Stimulated activated CD8-positive, alpha-beta memory T cell treated with anti-CD3 and anti-CD28 coated beads, Interleukin-4, amount 100 ng/mL, for 1 hour (primary cell): ENCODE results near the gene TEKT3.

Experiments
- DNase-seq, 2 donors: peaks; one replicate each; pipeline ENCODE4 v3.0.0-alpha.2; 2020; ENCODE audit warnings: low read depth in 2 of 2, low spot score in 1 of 2

The TEKT3 gene

DNA sequence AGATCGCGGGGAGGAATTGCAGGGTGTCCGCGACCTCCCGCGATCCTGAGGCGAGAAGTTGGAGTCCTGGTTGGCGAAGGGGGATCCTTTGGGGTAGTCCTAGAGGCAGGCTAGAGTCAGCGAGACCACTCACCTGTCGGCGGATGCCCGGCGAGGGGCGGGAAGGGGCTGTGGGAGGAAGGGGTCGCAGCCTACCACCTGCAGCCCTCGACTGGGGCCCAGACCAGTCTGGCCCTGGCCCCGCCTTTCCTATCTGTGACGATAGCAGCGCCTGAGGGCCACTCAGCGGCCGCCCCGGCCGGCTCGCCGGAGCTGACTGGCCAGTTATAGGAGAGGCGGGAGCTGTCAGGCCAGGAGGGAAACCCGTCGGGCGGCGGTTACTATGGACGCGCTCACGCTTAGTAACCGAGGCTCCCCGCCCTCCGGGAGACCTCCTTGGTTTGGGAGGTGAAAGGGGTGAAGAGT is at the start of gene TEKT3:
TEKT3 (minus strand) TSS at position 213 of the 465 bp plus-strand sequence. CDS start 10,012 bp downstream, outside the sequence.
- no peak for DNase-seq

DNA sequence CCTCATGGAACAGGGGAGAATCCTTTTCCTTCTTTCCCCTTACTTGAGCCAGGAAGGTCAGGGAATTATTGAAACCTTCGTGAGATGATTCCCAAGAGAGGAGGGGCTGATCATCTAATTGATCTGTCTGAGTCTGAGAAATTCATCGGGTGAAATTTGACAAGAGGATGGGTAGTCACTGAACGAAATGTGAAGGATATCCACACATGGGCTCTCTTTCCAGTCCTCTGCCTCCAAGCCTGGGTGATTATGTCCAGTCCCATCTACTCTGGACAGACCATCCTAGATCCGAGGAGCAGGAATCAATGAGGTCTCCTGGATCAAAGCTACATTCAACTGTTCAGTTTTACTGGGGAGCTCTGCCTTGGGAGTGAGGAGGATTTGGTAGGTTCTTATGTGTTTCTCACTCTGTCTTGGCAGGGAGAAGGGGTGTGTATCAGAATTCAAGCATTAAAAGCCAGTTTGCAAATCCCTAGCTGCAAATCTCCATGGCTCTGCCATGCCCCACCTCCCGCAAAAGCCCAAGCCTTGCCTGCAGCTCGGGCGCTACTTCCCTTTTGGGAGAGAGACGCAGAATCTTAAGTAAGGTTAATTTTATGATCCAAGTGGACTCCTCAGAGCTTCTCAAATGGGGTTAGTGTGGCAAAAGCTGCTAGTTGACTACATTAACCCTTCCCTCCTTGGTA is 47.1 kb upstream of the TEKT3 start:
- no peak for DNase-seq

DNA sequence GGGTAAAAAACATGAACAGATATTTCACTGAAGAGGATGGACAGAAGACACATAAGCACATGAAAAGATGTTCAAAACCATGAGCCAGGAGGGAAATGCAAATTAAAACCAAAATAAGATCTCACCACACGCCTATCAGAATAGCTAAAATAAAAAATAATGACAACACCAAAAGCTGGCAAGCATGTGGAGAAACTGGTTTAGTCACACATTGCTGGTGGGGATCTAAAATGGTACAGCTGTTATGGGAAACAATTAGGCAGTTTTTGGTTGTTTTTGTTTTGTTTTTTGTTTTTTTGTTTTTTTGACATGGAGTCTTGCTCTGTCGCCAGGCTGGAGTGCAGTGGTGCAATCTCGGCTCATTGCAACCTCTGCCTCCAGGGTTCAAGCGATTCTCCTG is 44.7 kb upstream of the TEKT3 start:
- no peak for DNase-seq

DNA sequence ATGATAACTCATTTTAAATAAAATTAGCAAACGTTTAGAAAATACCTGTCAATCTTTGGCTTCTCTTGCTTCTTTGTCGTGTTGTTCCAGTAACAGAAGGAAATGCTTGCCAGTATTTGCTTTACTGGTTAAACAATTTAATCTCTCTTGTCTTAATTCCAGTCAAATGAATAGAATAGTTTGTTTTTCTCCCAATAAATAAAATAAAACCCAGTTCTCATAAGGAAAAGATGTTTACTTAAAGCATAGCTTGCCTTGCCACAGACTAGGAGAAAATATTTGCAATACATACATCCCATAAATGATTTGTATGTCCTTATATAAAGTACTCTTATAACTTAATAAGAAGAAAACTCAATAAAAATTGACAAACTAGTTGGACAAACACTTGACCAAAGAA is 43.9 kb upstream of the TEKT3 start:
- DNase-seq = no peak

DNA sequence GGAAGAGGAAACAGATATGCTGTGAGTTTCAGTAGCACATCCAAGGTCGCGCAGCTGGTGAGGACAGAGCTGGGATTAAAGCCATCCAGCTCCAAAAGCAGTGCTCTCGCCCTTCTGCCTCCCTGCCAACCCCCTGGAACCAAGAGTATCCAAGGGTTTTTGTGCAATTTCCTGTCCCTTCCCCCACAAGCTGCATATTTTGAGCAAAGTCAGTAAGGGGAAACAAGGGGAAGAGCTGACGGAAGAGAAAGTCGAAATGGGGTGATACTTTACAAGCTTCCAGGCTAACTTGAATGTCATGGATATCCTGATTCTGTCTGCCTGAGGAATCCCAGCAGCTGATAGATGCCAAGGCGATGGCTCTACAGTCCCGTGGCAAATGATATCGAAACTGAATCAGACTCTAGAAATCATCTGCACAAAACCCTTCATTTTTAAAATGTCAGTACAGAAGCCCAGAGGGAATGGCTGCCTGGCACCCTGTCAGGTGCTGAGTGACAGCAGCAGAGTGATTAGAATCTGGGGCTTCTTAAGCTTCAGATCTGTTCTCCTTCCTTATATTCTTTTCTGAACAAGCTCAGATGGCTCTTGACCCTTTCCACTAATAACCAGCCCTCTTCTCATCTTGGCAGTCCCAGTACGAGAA is 42.9 kb upstream of the TEKT3 start:
- DNase-seq = no peak

DNA sequence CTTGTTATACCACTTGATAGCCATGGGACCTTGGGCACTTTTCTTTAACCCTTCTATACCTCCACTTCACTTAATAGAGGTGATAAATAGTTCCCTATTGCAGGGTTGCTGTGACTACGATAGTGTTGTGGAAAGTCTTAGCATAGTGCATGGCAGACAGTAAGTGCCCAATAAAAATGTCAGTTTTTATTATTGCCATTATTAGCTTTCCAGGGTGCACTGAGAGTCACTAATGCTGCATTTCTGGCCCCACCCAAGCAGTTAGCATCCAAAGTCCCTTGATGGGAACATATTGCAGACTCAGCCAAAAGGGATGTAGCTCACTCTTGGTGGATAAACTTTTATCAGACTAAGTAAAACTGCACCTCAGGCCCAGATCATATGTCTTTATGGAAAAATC is 41.5 kb upstream of the TEKT3 start:
- DNase-seq = no peak

DNA sequence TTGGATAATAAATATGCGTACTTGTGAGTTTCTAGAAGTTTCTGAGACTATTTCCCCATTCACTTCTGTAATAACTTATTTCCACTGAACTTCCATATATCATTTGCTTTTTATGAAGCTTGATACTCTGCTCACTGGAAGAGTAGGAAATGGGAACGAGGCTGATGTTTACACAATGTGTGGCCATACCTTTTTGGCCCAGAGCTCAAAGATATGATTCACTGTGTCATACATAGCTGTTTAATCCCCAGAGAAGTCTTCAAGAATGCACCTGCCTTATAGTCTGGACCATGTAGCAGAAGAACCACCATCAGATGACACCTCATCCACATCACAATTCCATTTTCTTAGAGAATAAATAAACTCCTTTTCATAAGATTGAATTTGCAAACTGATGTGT is 40.3 kb upstream of the TEKT3 start:
- no peak for DNase-seq

DNA sequence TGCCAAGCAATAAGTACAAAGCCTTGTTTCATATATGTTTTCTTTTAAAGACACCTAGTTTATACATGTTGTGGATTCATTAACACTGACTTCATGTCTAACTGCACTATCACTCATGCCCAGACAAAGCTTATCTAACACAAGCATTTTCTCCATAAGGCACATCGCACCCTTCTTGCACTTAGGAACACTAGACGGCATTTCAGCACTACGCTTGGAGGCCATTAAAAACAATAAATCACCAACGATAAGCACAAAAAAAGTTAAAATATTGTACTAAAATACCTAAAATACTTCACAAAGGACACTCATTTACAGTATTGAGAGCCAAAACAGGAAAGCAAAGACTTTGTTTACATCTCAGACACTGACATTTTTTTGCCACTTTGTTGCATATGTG is 39.0 kb upstream of the TEKT3 start:
- DNase-seq = no peak

DNA sequence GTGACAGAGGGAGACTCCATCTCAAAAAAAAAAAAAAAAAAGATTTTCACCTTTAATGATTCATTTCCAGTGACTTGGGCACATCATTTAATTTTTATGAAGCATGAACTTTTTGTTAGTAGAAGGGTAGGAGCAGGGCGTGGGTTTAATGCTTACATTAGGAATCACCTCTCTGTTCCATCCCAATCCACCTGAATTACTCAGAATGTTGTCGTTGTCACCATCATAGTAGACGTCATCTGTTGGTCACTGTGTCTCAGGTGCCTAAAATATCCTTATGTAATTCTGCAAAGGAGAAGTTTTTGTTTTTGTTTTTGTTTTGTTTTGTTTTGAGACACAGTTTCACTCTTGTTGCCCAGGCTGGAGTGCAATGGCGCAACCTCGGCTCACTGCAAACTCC is 38.3 kb upstream of the TEKT3 start:
- no peak for DNase-seq

DNA sequence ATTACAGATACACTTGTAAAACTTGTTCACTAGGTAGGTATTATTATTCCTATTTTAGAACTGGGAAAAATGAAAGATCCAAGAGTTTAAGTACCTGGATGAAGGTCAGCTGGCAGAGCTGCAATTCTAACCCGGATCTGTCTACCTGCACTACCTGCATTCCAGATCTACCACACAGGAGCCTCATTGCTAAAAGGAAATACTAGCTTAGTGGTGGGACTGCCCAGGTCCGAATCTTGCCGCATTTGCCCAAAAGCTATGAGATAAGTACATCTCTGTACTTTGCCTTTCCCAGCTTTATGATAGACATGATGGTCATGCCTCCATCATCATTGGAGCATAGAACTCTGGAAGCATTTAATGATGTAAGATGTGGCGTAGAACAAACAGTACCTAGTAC is 36.8 kb upstream of the TEKT3 start:
- DNase-seq = no peak

DNA sequence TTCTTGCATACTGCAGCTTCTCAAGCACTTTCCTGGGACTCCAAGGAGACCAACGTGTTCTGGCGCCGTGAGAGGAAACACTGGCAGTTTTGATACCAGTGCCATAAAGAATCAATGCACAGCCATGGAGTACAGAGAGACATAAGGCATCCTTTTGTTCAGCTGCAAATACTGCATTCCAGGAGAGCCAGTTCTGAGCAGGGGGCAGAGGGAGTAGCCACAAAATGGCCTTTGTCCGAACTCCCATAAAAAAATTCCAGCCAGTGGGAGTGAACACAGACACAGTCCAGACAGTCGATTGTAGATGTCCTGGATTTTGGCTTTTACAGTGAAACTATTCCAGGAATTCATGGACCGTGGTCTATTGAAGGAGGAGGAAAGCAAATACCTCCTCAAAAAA is 36.2 kb upstream of the TEKT3 start:
- no peak for DNase-seq

DNA sequence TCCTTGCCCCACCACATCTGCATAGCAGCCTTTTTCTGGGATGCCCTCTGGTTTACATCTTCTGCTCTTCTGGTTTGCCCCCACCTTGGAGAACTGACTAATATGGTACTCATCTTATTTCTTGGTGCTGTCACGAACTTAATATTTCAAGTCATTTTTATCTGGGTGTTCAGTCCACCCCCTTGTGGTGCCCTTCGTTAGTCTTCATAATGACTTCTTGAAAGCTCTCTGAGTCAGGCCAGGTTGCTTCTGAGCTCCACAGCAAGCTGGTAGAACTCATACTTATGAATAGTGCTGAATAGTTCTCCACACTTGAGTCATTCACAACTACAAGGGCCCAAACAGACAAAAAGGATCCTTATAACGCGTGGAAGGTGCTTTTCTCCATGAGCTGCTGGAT is 35.8 kb upstream of the TEKT3 start:
- no peak for DNase-seq

DNA sequence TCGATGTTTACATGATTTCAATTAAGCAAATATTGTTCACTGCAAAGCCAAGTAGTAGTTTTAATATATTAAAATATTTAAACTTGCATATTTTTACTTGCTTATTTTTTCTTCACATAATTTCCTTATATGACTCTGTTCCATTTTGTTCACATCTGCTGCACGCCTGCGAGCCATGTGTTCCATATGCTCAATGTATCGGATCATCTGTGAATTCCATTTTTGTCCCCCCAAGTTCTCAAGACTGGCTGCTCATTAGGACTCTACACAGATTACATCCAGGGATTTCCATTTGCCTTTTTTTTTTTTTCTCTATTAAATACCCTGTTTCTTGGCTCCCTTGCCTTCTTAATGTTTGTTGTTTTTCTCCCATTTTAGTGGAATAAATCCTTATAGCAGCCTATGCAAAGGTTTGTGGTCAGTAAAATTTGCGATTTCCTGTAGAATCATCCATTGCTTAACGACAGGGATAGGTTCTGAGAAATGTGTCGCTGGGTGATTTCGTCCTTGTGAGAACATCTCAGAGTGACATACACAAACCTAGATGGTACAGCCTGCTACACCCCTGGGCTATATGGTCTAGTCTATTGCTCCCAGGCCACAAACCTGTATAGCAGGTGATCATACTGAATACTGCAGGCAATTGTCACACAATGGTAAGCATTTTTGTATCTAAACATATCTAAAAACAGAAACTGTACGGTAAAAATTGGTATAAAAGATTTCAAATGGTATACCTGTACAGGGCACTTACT is 30.2 kb upstream of the TEKT3 start:
- DNase-seq = no peak

DNA sequence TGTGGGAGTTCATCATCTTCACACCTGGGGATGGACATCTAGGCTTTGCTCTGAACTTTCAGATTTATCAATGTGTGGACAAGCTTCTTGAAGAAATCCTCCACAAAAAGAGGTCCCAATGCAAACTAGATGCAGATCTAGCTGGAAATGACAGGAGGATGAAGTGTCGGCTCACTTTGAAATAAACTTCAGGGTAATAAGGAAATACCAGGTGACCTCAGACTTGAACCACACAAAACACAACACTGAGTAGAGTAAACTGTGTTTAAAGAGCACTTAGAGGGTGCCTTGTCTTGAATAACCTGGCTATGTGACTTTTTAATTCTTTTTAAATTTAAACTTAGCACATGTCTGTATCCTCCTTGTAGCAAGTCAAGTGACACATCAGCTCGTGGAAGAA is 27.2 kb upstream of the TEKT3 start:
- no peak for DNase-seq

DNA sequence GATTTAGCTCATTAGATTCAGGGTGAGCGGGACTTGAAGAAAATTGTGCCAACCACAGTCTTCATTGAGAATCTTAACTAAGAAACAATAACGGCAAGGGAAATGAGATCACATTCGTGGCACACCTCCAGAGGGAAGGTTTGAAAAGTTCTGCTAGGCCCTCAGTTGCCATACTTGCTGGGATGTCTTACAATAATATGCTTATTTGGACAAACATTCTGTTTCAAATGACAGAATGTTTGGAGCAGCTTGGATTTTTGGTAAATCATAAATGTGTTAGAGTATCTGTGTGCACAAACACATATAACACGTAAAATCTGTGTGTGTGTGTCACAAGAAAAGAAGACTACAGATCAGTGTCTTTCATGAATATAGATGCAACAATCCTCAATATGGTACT is 24.6 kb upstream of the TEKT3 start:
- DNase-seq = no peak

DNA sequence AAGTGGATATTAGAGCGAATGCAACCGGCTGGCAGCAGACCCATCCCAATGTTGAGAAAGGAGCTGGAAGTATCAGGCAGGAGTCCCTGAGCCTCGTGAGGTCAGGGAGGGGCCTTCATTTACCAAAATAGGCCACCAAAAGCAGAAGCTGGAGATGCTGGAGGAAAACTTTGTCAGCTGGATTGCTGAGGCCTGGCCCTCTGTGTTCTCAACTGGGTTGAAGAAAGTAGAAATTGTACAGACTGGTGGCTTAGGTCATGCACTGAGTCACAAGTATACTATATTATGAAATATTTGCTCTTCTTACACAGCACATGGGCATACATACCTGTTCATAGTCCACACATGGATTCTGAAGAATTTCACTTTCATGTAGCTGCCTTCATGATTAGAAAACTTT is 23.2 kb upstream of the TEKT3 start:
- no peak for DNase-seq

DNA sequence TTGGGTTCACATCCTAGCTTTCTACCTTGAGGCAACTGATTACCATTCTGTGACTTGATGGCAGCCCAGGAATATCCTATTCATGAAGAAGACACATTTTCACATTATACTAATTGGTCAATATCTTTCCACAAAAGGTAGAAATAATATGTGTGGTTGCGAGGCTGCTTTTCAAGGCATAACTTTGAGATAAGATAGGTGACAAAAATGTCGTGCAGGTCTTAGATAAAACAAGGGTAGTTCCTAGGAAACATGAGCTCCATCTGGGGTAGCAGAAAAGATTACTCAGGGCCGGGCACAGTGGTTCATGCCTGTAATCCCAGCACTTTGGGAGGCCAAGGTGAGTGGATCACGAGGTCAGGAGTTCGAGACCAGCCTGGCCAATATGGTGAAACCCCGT is 22.3 kb upstream of the TEKT3 start:
- no peak for DNase-seq

DNA sequence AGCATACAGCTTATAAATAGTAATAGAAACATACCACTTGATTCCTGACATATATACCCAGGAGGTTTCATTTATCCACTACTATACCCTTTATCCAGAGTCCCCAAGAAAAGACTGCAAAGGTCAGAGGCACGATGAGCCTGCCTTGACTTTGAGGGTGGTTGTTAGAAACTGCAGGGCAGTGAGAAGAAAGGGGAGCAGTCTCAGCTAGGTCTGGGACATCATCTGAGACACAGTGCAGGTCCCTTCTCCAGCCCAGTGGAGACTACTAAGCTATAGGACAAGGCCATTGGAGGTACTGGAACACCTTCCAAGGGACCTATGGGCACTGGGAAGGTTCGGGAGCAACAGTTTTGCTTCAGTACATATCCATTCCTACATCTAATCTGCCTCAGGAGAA is 20.2 kb upstream of the TEKT3 start:
- DNase-seq = no peak

DNA sequence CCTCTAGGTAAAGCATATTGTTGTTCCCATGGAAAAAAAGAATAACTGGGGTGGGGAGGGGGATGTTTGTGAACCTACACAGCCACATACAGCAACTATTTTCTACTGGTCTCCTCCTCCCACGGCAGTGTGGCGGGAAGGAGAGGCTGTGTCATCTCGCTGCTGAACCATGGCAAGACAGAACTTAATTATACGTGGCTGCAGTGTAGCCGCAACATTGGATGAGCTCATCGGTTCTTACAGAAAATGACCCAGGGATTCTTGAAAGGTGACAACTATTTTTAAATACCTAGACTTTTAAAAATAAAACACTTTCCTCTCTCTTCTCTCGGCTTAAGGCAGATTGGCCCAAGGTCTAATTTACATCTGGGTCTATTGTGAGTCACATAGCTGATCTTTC is 19.8 kb upstream of the TEKT3 start:
- DNase-seq = no peak

DNA sequence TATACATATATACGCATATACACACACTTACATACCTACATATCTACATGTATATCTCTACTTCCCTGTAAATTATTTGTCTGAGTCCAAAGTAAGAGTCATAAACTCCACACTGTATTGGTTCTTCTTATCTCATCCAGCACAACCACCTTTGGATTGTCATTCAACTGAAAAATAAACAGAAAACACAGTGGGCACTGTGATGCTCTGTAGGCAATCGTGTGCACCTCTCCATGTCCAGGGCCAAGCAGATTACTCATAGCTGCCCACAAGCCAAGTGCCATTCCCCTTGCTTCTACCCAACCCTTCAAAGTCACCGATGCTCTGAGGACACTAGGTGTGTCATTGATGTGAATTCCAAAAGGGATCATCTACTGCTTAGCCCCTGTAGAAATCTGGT is 12.9 kb upstream of the TEKT3 start:
- DNase-seq = no peak

DNA sequence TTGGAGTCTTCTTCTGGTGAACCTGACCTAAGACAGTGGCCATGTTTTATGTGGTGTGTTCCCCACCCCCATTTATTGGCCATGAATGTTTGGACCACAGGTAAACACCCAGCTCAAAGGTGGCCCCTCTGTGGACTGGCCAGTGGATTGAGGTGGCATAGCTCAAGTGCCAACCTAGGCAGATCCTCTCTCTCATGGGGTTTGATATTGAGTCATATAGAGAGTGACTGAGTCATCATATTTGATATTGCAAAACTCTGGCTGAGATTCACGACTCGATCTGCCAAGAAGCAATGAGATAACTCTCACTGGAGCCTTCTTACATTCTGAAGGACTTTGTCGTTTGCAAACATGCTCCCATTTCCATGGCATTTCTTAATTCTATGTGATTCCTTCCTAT is 10.5 kb upstream of the TEKT3 start:
- no peak for DNase-seq

DNA sequence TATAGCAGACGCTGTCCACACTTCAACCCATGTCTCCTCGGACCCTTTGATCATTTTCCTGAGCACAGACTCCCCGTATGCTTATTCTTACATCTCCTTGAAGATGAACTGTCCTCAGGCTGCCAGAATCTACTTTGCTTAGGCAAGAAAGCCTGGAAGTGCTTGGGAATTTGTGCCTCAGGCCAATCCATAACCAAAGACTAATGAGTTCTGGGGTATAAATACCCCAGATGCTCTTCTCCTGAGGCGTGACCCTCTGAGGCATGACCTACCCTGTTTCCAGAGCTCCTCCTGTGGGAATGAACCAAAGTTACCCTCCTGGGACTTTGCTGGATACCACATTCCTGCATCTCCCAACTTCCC is 10.1 kb upstream of the TEKT3 start:
- no peak for DNase-seq
